Right hindlimb (tissue), 1 donor: ENCODE results near the gene NAXD.
"Not testable (repeated sequence)": the region's sequence is repeated elsewhere in the genome, so short reads cannot be mapped to it uniquely, and the experiment has no call there.

Experiments
- DNase-seq: peaks from one replicate; pipeline ENCODE4 v3.0.0-alpha.2; 2018

NAXD gene

DNA sequence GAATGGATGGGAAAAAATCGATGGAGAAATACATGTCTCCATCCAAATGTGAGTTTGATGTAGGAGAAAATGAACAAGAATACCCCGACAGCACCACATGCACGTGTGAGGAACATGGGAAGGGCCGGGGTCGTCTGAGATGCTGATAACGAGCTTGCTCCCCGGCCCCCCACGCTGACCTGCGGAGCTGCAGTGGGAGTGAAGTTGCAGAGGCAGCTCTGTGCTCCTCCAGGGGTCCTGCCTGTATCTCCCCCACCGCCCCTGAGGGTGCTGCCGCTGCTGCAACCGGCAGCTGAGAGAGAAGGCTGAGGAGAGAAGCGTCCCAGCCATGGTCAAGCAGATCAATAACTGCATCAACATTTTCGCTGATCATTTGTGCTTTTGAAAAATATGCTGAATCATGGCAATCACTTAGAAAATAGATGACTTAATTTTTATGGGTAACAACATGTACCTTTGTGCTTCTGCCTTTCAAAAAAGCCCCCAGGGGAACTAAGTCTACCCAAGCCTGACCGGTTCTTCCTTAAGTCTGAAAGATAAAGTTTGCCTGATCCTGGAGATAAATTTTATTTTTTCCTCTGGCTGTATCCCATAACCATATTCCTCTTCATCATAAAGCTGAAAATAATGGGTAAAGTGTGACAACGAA lies 18.2 kb upstream of the NAXD start:
- no peak for DNase-seq

DNA sequence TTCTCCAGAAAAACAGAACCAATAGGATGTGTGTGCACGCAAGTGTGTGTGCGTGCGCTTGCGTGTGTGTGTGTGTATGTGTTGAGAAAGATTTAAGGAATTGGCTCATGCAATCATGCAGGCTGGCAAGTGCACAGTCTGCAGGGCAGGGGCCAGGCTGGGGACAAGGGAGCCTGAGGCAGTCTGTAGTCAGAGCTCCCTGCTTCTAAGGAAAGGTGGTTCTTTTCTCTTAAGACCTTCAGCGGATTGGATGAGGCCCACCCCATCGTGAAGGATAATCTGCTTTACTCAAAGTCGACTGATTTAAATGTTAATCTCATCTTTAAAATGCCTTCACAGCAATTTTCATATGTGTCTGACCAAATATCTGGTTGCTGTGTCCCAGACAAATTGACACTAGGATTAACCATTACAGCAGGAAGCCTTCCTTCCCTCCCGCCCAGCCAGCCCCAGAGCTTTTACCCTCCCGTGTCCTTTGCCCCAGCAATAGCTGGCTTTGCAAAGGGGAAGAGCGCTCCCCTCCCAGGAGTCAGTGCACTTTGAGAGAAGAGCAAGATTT lies 15.0 kb upstream of the NAXD start:
- no peak for DNase-seq

DNA sequence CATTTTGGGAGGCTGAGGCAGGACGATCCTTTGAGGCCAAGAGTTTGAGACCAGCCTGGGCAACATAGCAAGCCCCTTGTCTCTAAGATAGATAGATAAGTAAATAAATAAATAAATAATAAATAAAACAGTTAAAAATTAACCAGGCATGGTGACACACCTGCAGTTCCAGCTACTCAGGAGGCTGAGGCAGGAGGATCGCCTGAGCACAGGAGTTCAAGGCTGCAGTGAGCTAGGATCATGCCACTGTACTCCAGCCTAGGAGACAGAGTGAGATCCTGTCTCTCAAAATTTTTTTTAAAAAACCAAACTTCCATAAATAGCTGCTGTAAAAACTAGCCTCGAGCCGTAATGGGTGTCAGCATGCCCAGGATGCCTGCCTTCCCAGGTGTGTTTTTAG lies 14.4 kb upstream of the NAXD start:
- no peak for DNase-seq

DNA sequence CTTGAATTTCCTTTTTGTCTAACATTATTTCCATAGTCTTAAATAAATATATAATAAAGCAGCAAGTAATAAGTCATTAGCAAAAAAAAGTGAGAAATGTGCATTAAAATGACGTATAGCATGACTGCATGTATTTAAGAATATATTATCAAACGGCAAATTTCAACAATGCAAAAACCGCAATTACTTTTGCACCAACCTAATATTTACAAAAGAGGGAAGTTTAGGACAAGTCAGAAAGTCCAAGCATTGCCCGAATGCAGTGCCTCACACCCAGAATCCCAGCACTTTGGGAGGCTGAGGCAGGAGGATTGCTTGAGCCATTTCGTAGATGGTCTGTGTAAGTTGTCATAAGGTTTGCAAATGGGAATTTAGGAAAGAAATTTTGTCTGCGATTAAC lies 10.2 kb upstream of the NAXD start:
- DNase-seq = no peak

DNA sequence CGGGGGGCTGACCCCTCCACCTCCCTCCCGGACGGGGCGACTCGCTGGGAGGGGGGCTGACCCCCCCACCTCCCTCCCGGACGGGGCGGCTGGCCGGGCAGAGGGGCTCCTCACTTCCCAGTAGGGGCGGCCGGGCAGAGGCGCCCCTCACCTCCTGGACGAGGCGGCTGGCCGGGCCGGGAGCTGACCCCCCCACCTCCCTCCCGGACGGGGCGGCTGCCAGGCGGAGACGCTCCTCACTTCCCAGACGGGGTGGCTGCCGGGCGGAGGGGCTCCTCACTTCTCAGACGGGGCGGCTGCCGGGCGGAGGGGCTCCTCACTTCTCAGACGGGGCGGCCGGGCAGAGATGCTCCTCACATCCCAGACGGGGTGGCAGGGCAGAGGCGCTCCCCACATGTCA lies 9.1 kb upstream of the NAXD start:
- DNase-seq = not testable (repeated sequence)

DNA sequence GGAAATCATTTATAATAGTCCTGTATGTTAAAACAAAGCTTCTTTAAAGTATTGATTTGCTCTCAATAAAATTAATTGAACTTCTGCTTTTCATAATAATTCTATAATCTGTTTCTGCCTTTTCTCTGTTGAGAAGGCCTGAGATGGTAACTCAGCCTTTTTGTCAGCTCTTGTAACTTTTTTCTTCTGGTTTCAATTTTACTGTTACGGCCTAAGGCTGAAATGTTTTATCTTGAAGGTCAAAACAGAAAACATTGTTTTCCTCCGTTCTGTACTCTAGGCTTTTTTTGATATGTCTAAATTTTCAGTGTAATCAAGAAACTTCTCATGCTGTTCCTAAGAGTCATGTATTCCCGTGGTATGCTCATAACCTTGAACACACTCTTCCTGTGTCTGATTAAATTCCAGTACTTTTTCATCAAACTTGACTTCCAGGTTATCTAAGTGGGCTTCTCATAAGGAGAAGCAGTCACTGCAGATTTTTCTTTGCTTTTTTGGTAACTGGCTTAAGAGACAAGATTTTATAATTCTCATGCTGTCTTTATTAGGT lies 7.6 kb upstream of the NAXD start:
- DNase-seq = no peak

DNA sequence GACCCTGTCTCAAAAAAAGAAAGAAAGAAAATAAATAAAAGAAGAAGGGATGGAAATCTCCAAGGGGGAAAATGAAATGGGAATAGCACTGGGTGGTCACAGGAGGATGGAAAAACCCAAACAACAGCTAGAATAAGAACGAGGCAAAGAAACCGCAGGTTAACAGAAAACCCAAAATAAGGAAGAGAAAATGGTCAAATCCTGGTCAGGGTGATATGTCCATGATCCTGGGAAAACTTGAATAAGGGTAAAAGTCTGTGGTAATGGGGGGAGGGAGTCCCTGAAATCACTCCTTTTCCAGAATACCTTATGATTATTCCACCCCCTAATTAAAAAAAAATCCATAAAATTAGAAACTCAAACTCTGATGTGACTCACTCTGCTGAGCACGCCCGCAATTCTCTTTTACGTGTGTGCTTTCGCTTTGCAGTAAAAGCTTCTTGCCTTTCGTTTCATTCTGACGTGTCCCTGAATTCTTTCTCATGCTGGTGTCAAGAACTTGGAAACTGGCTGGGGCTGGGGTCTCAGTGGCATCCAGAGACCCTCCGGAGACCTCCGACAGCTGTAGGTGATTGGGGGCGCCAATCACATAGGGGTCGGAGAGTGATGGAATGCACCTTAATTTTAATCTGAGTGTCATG lies 4.3 kb upstream of the NAXD start:
- no peak for DNase-seq

DNA sequence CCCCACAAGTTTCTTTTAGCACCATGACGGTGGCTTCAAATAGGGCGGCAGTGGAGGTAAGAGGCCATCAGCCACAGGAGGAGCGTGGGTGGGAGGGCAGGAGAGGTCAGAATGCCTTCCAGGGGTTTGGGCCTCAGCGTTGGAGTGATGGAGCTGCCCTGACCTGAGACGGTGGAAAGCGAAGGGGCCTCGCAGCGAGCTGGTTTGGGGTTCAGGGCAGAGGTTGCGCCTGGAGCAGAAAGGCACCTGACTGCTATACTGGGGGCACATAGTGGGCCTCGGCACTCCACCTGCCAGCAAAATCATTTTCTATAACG lies 382 bp upstream of the NAXD start:
- DNase-seq = no peak

DNA sequence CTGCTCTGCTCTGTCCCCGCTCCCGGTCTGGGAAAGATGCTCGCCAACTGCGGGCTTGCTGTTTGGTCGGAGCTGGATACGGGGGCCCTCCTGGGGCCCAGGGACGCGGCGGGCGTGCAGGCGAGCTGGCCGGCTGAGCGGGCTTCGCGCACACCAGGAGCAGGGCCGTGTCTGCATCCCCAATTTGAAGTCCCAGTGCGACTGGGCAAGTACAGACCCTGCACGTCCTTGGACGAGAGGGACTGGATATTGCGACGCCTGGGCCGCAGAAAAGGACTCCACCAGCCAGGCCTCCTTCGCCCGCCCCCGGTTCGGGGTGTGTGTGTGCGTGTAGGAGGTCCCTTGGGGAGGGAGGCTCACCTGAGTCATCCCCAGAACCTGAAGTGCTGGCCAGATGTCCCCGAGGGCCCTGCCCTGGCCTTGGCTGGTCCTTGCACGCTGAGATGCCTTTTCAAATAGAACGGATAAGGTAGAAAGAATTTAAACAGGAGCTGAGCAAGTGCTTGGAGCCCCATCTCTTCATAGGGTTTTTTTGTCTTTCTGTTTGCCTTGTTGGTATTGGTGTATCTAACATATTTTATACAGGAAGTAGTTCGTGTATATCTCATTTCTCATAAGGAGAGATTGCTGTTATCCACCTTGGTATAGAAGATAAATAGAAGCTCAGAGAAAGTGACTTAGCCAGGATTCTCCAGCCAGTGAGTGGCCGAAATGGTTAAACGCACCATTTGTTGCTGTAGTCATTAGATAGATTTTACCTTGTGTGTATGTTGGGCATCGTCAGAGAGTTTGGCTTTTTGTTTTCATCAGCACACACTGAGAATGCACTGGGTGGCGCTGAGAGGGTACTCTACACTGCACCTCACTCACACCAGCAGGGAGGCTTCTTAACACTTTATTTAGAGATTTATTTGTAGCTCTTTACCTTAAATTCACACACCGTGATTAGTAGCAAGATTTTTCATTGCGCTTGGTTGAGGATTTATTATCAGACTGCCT lies 1.1 kb downstream of the NAXD start:
- no peak for DNase-seq

DNA sequence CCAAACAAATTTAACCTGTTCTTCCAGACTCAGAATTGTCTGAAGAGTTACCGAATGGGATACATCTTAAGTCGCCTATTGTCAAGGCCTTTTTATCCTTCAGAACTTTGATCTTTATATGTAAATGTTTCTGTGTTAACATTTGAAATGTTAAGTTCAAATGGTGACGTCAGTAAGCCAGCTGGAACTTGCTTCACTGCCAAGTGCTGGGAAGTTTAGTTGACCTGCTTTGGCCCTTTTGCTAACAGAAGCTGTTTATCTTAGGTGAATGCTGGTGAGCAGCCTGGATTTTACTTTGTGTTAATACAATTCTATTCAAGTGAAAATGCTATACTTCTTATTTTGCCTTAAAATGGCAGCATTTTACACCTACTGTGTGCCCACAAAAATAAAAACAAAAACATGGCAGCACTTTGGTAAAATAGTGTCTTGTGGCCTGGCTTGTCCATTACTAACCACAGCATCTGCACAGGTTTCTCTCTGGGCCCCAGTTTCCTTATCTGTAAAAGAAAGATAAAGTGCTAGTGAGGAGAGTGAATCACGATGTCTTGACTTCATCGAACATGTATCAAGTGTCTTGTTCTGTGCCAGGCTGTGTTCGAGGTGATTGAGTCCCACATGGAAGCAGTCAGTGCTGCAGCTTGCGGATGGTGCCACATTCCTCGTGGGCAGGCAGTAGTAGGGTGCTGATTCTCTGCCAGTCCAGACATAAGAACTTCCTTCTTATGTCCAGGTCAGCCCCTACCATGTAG lies 2.2 kb downstream of the NAXD start:
- DNase-seq = no peak

DNA sequence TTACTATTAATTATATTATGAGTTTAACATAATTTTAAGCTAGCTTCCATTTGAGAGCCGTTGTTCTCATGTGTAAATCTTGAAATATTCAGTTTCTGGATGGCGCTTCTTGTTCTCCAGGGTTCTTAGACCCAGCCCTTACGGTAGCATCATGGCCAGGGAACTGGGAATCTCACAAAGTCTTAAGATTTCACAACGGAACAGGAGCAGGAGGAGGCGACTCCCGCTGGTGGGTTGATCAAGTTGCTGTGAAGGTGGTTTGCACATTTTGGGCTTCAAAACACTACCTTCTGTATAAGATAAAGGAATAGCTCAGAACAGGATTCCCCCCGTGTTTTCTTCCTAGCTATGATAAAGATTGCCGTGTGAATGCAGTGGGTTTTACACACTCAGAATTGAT lies 2.8 kb downstream of the NAXD start:
- DNase-seq = no peak

DNA sequence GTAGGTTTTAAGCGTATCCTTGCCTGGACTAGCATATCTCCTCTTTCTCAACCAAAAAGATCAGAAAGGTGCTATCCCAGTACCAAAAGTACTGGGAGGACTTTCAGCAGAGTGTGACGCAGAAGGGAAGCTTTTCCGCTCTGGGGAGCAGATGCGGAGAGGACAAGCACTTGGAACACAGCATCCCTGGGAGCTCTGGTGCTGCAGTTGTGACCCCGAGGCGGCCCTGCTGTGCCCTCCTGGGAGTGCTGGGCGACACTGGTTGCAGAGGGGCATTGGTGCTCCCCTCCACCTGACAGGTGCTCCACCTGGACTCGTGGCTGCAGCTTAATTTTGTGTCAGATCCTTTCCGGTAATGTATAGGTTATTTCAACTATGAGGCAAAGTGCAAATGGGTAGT lies 3.4 kb downstream of the NAXD start:
- no peak for DNase-seq

DNA sequence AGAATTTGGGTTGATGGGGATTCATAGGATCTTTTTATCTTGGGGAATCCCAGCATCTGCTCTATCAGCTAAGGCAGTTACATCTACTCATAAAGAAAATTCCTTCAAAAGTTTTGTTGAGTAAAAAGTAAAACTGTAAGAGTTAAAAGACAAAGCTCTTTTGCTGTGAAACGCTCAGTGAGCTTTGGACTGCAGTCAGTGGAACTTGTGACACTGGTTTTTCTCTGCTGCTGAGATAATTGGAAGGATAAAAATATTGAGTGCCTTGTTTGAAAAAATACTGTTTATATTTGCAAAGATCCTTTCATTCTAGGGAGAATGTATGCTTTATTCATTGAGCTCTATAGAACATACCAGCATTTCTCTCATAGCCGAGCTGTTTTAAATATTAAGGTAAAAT lies 5.3 kb downstream of the NAXD start:
- no peak for DNase-seq

DNA sequence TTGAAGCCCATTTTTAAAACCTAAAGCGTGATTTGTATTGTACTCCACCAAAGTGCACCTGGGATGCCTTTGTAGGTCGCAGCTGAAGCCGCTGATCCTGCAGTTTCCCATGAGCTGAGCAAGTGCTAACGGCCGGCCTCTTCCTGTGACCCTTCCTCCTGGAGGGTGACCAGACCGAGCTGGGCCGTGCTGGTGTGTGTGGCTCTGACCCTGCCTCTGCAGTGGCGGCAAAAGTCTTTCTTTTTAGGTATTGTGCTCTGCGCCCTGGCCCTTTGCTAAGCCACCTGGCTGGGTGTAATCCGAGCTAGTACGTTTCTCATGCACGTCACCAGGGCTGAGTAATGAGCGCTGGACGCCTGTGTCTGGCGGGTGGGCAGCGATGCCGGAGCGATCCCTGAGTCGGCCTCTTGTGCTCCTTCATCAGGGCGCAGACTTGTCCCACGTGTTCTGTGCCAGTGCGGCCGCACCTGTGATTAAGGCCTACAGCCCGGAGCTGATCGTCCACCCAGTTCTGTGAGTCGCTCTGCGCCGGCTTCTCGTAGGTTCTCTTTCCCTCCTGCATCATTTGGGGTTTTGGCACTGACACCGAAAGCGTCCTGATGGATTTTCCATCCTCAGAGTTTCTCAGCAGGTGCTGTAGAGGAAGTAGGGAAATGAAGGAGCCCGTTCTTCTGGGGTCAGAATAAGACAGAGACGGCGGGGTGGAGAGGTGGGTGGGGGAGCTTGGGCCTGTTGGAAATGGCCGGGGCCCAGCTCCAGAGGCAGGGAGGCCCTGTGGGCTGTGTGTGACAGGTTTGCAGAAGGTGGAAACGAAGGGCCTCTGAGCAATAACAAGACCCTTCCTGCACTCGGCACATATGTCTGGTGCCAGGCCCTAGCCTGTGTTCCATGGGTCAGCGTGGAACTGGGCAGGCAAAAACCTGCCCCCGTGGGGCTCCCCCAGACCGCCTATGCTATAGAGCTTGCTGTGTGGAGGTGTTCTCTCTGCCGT lies 9.7 kb downstream of the NAXD start:
- no peak for DNase-seq

DNA sequence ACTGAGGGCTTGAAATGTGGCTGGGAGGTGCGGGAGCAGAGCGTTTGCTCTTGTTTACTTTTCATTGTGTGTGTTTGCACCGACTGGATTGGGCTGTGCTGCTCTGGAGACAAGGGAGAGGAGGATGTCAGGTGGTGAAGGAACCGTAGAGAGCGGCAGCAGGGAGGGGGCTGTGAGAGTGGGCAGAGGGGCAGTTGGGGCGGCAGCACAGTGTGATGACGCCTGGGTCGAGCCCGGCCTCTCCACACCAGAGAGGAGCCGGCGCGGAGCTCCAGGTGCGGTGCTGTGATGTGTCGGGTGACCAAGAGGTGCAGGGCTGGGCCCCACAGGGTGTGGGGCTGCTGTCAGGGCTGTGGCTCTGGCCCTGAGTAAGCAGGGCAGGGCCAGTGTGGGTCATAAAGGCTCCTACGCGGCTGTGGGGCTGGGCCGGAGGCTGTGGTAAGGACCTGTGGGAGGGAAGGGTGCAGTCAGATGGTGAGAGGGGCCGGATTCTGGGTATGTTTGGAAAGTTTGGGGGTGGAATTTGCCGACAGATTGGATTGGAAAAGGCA lies 10.5 kb downstream of the NAXD start:
- no peak for DNase-seq

DNA sequence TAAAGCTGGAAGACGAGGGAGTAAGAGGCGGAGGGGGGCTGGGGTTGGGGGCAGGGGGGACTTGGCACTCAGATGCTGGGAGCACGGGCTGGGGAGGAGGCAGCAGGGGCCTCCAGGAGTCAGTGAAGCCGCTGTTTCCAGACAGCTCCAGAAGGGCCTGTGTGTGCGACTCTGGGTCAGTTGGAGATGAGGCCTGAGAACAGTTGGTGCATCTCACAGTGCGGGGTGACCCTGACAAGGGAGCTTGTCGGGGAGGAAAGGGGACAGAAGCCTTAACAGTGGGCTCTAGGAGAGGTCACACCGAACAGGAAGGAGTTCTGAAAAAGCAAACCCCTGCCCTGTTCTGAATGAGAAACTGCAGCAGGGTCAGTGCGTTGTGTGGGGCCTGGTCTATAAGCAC lies 11.2 kb downstream of the NAXD start:
- DNase-seq = no peak

DNA sequence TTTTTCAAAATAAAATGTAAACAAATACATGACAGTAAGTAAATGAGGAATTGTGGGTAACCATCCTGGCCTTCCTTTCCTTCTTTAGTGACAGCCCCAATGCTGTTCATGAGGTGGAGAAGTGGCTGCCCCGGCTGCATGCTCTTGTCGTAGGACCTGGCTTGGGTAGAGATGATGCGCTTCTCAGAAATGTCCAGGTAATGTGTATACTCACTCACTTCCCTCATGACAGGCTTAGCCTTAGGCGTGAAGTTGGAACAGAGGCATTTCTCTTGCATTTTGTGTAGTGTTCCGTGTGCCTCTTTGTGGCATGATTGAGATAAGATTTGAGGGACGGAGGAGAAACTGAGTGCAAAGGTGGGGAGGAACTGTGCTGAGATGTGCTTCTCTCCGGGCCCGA lies 12.0 kb downstream of the NAXD start:
- no peak for DNase-seq

DNA sequence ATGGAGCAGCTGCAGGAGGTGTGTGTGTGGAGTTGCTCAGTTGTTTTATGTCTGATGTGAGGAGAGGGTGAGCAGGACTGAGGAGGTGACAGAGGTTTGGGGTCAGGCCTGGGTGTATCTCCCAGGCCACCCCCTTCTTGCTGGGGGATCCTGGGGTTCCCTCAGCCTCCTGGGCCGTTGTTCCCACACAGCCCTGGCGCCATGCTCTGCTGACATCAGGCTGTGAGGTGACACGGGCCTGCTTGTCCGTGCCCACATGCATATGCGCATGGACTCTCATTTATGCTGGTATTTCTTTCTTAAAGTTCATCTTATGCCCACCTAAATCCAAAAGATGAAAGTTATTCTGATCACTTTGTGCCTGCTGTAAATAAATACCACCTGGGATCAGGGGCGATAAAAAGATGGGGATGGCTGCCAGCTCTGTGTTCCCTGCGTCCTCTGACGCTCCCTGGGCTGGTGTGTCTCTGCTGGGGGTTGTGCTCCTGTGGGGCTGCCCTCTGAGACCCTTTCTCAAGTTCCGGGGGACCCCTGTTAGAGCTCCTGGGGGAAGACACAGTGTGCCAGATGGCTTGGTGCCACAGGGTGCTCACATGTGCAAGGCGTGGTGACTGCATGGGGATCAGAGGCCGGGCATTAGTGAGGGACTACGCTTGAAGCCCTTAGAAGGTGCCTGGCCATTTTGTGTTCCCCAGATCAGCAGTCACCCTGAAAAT lies 12.6 kb downstream of the NAXD start:
- DNase-seq = no peak

DNA sequence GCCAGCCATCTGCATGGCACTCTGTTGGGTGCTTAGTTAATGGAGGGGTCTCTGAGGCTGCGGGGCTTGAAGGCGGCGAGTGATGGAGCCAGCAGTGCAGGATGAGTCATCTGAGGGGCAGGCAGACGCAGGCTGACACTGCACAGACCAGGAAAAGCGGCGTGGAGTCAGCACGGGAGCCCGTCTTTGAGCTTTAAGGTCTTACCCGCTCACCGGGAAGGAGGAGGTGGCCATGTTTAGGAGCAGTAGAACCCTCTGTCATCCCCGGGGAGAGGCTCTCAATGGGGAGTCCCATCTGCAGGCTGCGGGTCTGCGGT lies 13.1 kb downstream of the NAXD start:
- DNase-seq = no peak

DNA sequence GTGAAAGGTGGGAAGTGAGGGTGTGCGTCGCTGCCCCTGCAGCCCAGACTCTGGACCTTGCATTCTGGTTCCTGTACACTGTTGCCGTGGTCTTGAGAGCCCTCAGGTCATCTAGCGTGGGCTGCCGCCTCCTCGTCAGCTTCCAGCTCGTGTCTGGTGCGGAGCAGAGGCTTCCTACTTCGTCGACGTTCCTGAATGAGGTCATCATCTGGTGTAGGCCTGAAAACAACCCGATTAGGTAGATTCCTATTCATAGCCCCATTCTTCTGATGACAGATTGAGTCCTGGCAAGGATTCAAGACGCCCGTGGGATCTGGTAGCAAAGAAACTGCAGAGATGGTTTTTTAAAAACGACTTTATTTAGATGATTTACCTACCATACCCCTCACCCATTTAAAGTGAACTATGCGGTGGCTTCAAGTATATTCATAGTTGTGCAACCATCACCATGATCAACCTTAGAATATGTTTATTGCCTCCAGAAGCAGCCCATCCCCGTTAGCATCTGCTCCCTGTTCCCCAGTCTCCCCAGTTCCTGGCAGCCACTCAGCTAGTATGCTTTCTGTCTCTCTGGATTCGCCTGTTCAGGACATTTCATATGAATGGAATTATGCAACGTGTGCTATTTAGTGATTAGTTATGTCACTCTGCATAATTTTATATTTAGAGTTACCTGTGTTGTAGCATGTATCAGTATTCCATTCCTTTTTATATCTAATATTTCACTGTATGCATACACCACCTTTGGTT lies 13.8 kb downstream of the NAXD start:
- no peak for DNase-seq
